Dermis blood vessel endothelial cell (primary cell): ENCODE measurements around the gene PLCG2. TPM values are rescaled to one million over a fixed set of nuclear protein-coding genes. Genes with fewer than 3 reads are reported as not detected.
A peak's percentile ranks its signal among the peaks of the same experiment; 100 is the strongest.

ENCODE experiments used
- DNase-seq: peaks from one replicate; pipeline ENCODE4 v3.0.0; 2010
- total RNA-seq: library from RNA; depleted of rRNA; stranded (reverse); fragments of >200 nt; gene quantifications from 2 replicates; pipeline ENCODE4 v1.2.3, GENCODE V29; 2014

PLCG2 gene
- total RNA-seq, 1 donor from 2014 or later = 23.5 TPM

DNA sequence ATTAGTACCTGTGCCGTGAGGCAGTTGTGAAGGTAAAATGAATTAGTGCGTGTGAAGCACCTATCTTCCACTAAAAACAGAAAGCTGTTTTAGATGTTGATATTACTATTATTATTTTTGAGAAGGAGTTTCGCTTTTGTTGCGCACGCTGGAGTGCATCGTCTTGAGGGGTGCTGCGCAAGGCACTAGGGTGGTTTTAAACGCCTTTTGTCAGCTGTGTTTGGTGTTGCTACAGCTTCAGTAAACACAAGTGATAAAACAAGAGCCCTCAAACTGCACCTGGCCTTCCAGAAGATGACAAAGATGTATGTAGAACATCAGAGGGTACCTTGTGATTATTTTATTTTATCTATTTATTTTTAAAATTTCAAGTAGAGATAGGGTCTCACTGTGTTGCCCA lies 38.2 kb downstream of the PLCG2 start:
- no peak for DNase-seq

GRCh38 chr16:81817789-81818567 lies 38.9 kb downstream of the PLCG2 start:
- DNase-seq = no peak

DNA sequence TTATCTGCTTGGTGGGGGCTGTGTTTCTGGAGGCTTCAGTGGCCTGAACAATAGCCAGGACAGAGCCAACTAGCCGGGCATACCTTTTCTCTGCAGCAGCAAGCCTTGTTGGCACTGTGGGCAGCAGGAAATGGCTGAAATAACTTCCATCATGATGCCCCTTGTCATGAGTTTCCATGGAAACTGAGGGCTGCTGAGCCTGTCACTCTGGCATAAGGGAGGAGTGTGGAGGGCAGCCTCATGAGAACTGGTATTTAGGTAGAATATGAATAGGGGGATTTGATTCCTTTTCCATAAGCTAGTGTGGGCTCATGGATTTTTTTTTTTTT lies 39.4 kb downstream of the PLCG2 start:
- DNase-seq = peak; percentile 77

- no peak for DNase-seq
Observed at GRCh38 chr16:81818905-81819304, 39.8 kb downstream of the PLCG2 start.

DNA sequence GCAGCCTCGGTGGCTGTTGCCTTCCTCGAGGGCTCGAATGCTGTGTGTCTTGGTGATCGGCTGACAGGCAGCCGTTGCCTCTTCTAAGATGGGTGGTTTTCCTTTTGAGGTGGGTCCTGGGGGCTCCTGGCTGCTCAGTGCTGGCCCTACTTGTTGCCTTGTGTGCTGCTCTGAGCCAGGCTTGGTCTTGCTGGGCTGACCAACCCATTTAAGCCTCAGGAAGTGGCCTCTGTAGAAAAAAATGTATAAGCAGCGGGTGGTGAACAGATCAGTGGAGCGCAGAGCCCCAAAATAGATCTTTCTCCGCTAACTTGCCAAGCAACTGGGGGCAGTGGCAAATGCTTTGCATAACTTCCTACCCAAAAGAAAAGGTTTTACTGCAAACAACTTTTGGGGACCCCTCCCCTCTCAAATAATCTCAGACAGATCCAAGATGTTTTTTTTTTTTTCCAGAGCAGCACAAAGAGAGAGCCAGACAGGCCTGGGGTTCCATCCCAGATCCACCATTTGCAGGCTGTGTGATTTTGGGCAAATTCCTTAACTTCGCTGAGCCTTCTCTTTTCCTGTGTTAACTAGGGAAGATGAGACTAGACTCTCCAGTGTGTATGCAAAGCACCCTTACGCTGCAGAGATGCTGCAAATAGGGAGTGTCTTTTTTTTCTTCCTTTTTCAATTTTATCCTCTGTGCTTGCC lies 42.5 kb downstream of the PLCG2 start:
- no peak for DNase-seq

- peak; percentile 42 for DNase-seq
Observed at GRCh38 chr16:81823111-81823510, 44.0 kb downstream of the PLCG2 start.

DNA sequence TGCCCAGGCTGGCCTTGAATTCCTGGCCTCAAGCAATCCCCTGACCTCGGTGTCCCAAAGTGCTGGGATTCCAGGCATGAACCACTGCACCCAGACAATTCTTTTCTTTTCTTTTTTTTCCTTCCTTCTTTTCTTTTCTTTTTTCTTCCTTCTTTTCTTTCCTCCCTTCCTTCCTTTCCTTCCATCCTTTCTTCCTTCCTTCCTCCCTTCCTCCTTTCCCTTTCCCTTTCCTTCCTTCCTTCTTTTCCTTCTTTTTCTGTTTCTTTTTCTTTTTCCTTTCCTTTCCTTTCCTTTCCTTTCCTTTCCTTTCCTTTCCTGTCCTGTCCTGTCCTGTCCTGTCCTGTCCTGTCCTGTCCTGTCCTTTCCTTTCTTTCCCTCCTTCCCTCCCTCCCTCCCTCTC lies 44.6 kb downstream of the PLCG2 start:
- no peak for DNase-seq

DNA sequence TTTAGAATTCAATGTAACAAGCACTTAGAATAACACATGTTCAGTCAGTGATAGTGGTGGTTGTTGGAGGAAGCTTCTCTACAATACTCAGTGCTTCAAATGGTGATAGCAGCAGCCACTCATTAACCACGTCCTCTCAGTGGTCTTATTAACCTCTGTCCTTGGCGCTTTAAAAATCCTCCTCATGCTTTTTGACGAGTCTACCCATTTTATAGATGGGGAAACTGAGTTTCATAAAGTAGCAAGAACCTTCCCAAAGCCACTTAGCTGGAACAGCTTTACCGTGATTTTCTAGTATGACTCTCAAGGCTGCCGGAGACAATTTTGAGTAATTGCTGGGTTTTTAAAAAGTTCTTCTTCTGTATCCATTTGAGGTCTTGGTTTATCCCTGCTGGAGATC lies 47.4 kb downstream of the PLCG2 start:
- no peak for DNase-seq

- no peak for DNase-seq
Observed at GRCh38 chr16:81830845-81831540, 51.9 kb downstream of the PLCG2 start.

DNA sequence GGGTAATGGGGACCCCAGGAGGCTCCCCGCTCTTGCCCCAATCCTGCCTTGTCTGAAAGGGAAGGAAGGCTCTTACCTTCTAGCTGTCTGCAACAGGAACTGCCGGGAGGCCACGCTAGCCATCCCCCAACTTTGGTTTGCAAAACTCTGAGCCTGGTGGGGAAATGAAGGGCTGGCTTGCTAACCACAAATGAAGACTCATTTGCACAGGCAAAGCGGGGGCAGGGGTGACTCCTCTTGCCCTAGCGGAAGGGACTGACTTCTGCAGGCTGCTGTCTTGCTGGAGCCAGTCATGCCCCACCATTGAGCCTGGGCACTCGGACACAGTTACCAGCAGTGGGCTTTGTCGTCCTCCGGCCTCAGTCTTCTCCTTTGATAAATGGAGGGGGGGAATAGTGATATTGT lies 52.6 kb downstream of the PLCG2 start:
- no peak for DNase-seq

DNA sequence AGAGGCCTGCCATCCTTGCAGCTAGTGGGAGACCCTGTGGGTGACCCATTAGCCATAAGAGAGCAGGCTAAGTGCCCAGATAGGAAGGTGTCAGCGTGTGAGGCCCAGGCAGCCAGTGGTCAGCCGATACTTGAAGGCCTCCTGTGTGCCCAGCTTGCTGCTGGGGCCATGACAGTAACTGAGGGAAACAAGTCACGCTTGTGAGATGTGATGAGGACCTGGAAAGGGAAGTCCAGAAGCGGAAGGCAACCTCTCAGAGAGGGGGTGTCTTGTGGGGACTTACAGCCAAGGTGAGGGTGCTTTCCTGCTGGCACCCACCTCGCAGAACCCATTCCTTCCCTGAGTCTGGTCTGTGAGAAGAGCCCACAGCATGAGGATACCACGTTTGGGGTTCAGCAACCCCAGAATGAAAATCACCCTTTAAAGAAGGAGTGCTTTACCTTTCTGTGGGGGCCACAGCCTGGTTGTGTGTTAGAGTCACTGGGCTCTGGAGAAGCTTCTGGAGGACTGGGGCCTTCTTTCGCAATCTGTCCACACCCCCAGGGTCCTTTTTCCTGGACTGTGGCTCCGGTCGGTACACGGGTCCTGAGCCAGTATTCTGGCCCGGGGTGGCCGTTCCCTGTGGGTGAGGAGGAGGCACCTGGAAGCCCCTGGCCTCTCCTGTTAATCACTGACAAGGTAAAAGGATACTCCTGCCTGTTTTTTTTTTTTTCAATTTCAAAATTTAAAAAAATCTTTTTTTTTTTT lies 53.9 kb downstream of the PLCG2 start:
- DNase-seq = no peak

- DNase-seq = no peak
Observed at GRCh38 chr16:81833751-81834150, 54.7 kb downstream of the PLCG2 start.

GRCh38 chr16:81834868-81835267 lies 55.8 kb downstream of the PLCG2 start:
- DNase-seq = no peak

GRCh38 chr16:81836279-81837054 lies 57.4 kb downstream of the PLCG2 start:
- DNase-seq = no peak

DNA sequence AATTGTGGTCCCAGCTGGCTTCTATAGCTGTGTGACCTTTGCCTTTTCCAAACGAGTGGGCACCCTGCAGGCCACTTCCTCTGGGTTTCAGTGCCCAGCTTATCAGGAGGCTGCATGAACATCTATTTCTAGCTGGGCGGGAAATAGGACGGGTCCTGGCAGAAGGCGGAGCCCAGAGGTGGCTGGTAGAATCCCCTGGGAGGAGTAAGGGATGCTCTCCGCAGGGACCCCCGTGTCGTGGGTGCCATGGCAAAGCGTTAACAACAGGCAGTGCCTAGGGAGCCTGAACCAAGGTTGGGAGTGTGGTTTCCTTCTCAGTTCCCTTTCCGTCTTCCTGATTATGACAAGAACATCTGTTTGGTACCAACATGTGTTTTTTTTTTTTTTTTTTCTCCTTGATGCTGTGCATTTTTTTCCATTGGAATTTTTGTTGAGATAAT lies 58.2 kb downstream of the PLCG2 start:
- DNase-seq = no peak

GRCh38 chr16:81838794-81839193 lies 59.7 kb downstream of the PLCG2 start:
- peak; percentile 78 for DNase-seq

- no peak for DNase-seq
Observed at GRCh38 chr16:81841722-81842121, 62.6 kb downstream of the PLCG2 start.

DNA sequence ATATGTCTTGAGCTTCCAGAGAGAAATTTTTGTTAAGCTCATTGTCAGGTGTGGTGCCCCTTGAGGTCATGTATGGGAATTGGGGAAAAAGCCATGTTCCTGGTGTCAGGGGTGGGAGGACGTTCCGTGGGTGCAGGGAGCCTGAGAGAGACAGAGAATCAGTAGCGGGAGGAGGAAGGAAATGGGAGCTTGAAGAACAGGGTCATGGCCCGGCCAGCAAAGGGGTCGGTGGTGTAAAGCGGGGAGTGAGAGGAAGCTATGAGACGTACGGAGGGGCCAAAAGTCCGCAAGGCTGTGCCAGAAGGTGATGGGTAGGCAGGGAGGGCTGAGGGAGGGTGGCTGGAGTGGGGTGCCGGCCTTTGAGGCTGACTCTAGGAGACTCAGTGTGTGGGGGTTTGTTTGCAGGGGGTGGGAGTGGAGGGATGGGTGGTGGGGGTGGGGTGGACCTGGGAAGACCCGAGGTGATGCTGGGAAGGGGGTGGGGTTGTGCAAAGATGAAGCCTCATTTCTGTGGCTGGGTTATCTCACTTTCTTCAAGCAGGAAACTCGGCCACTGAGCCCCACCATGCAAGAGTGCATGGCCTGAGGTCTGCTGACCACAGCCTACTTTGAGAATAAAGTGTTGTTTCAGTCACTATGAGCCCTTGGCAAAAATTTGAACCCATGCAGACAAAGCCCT lies 63.6 kb downstream of the PLCG2 start:
- DNase-seq = no peak

DNA sequence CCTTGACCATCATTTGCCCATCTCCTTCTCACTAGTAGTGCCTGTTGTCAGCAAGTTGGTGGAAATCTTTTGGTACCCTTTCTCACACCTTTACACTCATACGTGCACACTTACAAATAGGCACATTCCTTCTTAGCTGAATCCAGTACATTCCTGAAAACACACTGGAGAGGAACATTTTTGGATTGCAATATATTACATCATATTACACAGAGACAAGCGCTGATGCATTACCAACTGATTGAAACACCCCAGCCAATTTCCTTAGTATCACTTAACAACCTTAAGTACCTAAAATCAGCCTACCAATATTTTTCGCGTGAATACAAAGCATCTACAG lies 64.1 kb downstream of the PLCG2 start:
- DNase-seq = no peak

DNA sequence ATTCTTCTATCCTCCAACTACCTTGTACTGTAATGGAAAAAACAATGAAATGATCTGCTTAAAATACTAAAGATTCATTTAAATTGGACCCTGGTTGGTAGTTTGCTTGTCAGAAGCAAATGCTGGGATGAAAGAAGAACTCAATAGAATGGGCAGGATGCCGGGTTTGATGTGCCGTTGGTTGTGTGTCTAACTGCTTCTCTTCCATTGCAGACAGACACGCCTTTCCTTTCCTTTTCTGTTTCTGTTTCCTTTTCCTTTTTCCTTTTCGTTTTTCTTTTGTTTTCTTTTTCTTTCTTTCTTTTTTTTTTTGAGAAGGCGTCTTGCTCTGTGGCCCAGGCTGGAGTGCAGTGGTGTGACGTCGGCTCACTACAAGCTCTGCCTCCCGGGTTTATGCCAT lies 64.6 kb downstream of the PLCG2 start:
- no peak for DNase-seq

GRCh38 chr16:81846105-81846504 lies 67.0 kb downstream of the PLCG2 start:
- DNase-seq = no peak
